ENCODE measurements around the gene SNAPC4. TPM values are rescaled to one million over a fixed set of nuclear protein-coding genes. Genes with fewer than 3 reads are reported as not detected.
A peak's percentile ranks its signal among the peaks of the same experiment; 100 is the strongest.

SNAPC4 gene
- total RNA-seq, 1 experiment from 2014 or later: 7.5 TPM

DNA sequence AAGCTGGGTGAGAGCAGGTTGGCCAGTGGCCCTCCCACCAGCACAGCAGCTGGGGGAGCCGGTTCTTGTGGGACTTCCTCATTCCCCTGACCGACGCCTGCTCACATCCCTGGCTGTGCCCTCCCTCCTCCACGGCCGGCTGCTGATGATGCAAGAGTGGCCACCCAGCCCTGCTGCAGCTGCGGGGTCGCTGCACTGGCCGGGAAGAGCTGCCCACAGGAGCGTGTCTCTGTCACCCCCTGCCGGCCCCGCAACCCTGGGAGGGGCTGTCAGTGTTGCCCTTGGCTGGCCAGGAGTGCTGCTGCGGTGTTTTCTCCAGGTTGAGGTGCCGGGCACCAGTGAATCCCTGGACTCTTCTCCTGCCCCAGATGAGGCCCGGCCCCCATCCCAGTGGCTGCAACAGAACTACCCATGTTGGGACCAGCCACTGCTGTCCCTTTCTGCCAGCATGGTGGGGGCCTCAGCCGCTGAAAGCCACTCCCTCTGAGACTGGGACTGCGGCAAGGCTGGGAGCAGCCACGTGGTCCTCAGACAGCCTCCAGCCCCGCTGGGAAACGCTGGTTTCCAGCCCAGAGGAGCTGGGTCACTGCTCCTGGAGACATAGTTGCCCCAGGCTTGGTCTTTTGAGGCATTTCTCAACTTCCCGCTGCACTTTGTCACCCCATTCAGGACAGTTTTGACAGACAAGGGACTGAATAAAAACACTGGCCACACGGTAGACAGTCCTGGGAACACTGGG, 27.2 kb downstream of the SNAPC4 start:
- Histone ChIP-seq H3F3A (ENCODE audit: low read length, unreplicated experiment) (no peaks in the 10 kb centered on the region), H3K4me3 (ENCODE audit: low read length) (no peak overlapping the region), H3K9me3 (ENCODE audit: low read length) (no peaks in the 10 kb centered on the region), H3K27me3 (ENCODE audit: low read length) (no peaks in the 10 kb centered on the region), H3K4me2 (ENCODE audit: low read length) (no peak overlapping the region), H3K79me2 (ENCODE audit: low read length) (no peaks in the 10 kb centered on the region), H3K9ac (ENCODE audit: low read length) (no peak overlapping the region), H4K20me1 (ENCODE audit: low read length) (no peaks in the 10 kb centered on the region), H3K4me1 (ENCODE audit: insufficient read depth, low read length) (no peaks in the 10 kb centered on the region), H2AFZ (ENCODE audit: low read length) (no peak overlapping the region), H3K27ac (ENCODE audit: low read length) (no peak overlapping the region), H3K9me2 (replicated peaks; ENCODE audit: low read length) (no peaks in the 10 kb centered on the region), H3K36me3 (ENCODE audit: low read depth, low read length) (no peaks in the 10 kb centered on the region)
- TF ChIP-seq, protein P1, sequence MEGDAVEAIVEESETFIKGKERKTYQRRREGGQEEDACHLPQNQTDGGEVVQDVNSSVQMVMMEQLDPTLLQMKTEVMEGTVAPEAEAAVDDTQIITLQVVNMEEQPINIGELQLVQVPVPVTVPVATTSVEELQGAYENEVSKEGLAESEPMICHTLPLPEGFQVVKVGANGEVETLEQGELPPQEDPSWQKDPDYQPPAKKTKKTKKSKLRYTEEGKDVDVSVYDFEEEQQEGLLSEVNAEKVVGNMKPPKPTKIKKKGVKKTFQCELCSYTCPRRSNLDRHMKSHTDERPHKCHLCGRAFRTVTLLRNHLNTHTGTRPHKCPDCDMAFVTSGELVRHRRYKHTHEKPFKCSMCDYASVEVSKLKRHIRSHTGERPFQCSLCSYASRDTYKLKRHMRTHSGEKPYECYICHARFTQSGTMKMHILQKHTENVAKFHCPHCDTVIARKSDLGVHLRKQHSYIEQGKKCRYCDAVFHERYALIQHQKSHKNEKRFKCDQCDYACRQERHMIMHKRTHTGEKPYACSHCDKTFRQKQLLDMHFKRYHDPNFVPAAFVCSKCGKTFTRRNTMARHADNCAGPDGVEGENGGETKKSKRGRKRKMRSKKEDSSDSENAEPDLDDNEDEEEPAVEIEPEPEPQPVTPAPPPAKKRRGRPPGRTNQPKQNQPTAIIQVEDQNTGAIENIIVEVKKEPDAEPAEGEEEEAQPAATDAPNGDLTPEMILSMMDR (conservative IDR thresholded peaks at IDR 0.05; ENCODE audit: low read depth, low read length): no peak
- TF ChIP-seq EZH2 (IDR thresholded peaks at IDR 0.05; ENCODE audit: low read length, unreplicated experiment) (no peak), EZH2phosphoT487 (IDR thresholded peaks at IDR 0.05; ENCODE audit: borderline replicate concordance, low read length) (no peak)
- ChIA-PET POLR2A (ENCODE audit: unreplicated experiment) (no interaction called here), CTCF (no interaction called here)
- ATAC-seq: peak; percentile 42
- no TSS peak for BruUV-seq (replicated peaks)
- intact Hi-C loops (cut with micrococcal nuclease): no loop called here
- DNase-seq: peak; percentile 8

DNA sequence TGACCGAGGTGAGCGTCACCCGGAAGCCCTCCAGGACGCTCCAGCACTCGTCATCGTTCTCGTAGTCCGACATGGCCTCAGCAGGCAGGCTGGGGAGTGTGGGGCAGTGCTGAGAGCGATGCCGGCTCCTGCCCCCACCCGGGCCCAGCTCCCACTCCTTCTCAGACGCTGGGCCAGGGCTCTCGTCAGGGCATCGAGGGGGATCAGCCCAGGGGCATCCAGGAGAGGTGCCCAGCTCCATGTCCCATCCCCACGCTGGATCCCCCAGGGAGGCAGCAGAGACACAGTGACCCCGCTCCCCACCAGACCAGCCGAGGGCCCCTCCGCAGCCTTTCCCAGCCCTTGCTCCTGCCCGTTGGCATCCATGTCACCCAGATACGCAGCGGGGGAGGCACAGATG, 28.0 kb downstream of the SNAPC4 start:
- H4K20me1 ChIP-seq (ENCODE audit: low read length): no peaks in the 10 kb centered on the region
- no peak overlapping the region for H3K9ac ChIP-seq (ENCODE audit: low read length)
- ATAC-seq (no peak), DNase-seq (no peak)
- intact Hi-C loops (cut with micrococcal nuclease): no loop called here
- no peaks in the 10 kb centered on the region for H3F3A ChIP-seq (ENCODE audit: low read length, unreplicated experiment)
- BruUV-seq (replicated peaks): no TSS peak
- ChIA-PET POLR2A (ENCODE audit: unreplicated experiment) (interaction anchor here (0.7 kb wide), 1 partner anchor 9 kb away, joined by 3 read pairs; no protein-coding TSS in a partner anchor), CTCF (no interaction called here)
- no peaks in the 10 kb centered on the region for H3K79me2 ChIP-seq (ENCODE audit: low read length)
- no peak overlapping the region for H3K27ac ChIP-seq (ENCODE audit: low read length)
- TF ChIP-seq EZH2phosphoT487 (IDR thresholded peaks at IDR 0.05; ENCODE audit: borderline replicate concordance, low read length) (no peak), EZH2 (IDR thresholded peaks at IDR 0.05; ENCODE audit: low read length, unreplicated experiment) (no peak)
- TF ChIP-seq, protein P1 (conservative IDR thresholded peaks at IDR 0.05; ENCODE audit: low read depth, low read length): no peak
- H3K4me3 ChIP-seq (ENCODE audit: low read length): no peak overlapping the region
- no peaks in the 10 kb centered on the region for H3K9me3 ChIP-seq (ENCODE audit: low read length)
- H3K9me2 ChIP-seq (replicated peaks; ENCODE audit: low read length): no peaks in the 10 kb centered on the region
- H3K4me1 ChIP-seq (ENCODE audit: insufficient read depth, low read length): no peaks in the 10 kb centered on the region
- no peaks in the 10 kb centered on the region for H3K36me3 ChIP-seq (ENCODE audit: low read depth, low read length)
- no peaks in the 10 kb centered on the region for H3K27me3 ChIP-seq (ENCODE audit: low read length)
- no peak overlapping the region for H2AFZ ChIP-seq (ENCODE audit: low read length)
- H3K4me2 ChIP-seq (ENCODE audit: low read length): no peak overlapping the region

GRCh38 chr9:136371533-136371880, 28.5 kb downstream of the SNAPC4 start:
- Histone ChIP-seq H4K20me1 (ENCODE audit: low read length) (no peaks in the 10 kb centered on the region), H3K4me2 (ENCODE audit: low read length) (no peak overlapping the region), H3K4me1 (ENCODE audit: insufficient read depth, low read length) (no peaks in the 10 kb centered on the region), H2AFZ (ENCODE audit: low read length) (no peak overlapping the region), H3K4me3 (ENCODE audit: low read length) (no peak overlapping the region), H3K27ac (ENCODE audit: low read length) (no peak overlapping the region), H3K27me3 (ENCODE audit: low read length) (no peaks in the 10 kb centered on the region), H3K79me2 (ENCODE audit: low read length) (no peaks in the 10 kb centered on the region), H3K9me2 (replicated peaks; ENCODE audit: low read length) (no peaks in the 10 kb centered on the region), H3F3A (ENCODE audit: low read length, unreplicated experiment) (no peaks in the 10 kb centered on the region), H3K9me3 (ENCODE audit: low read length) (no peaks in the 10 kb centered on the region), H3K36me3 (ENCODE audit: low read depth, low read length) (no peaks in the 10 kb centered on the region), H3K9ac (ENCODE audit: low read length) (no peak overlapping the region)
- intact Hi-C loops (cut with micrococcal nuclease): no loop called here
- BruUV-seq (replicated peaks): no TSS peak
- TF ChIP-seq, protein P1 (conservative IDR thresholded peaks at IDR 0.05; ENCODE audit: low read depth, low read length): no peak
- TF ChIP-seq EZH2phosphoT487 (IDR thresholded peaks at IDR 0.05; ENCODE audit: borderline replicate concordance, low read length): no peak
- CTCF ChIA-PET: no interaction called here
- DNase-seq: no peak
- ATAC-seq: no peak
- POLR2A ChIA-PET (ENCODE audit: unreplicated experiment): interaction anchor here (0.7 kb wide), 1 partner anchor 8 kb away, joined by 3 read pairs; no protein-coding TSS in a partner anchor
